HG03520 (cell line): ENCODE data around the gene VGLL4.
A peak's percentile ranks its signal among the peaks of the same experiment; 100 is the strongest.

Experiments
- ATAC-seq: cut with Tn5 transposase; IDR thresholded peaks from one replicate; pipeline ENCODE4 v1.9.1; 2021; ENCODE audit warnings: mild to moderate bottlenecking, moderate library complexity; ENCODE audit not compliant: unreplicated experiment

Gene VGLL4

DNA sequence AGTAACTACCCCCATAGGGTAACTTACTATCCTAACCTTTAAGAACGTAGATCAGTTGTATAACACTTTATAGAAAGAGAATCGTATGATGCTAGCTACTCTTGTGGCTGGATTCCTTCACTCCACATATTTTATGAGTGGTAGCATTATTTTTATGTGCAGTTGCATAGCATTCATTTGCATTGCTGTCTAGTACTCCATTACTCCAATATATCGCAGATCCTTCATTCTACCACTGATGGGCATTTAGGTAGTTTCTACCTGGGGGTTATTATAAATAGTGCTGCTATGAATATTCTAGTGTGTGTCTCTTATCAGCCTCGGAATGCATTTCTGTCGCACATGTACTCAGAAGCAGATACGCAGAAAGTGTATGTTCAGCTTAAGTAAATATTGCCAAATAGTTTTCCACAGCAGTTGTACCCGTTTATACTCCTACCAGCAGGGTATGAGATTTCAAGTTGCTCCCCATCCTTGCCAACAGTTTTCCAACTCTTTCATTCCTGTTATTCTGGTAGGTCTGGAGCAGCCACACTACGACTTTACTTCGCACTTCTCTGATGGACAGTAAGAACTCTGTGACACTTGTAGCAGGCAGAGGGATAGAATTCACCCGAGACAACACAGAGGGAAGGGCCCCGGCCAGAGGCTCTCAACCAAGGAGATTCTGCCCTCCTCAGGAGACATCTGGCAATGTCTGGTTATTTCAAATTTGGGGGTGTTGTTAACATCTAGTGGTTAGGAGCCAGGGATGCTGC lies 9.8 kb upstream of the VGLL4 start:
- no peak for ATAC-seq

DNA sequence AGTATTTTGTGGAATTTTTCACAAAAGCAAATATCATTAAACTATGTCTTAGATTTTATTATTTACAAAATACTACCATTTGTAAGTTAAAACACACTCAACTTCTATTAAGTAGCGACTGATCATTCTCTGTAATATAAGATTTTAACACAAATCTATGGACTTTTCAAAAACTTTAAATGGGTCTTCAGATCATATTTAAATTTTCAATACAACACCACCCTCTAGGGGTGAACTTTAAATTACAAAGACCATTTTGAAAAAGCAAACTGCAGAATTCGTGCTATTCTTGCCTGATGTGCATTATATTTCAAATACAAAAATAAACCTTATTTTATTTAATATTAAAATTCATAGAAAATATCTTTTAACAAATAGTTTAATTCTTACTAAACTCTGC lies 8.2 kb upstream of the VGLL4 start:
- ATAC-seq, result no peak

DNA sequence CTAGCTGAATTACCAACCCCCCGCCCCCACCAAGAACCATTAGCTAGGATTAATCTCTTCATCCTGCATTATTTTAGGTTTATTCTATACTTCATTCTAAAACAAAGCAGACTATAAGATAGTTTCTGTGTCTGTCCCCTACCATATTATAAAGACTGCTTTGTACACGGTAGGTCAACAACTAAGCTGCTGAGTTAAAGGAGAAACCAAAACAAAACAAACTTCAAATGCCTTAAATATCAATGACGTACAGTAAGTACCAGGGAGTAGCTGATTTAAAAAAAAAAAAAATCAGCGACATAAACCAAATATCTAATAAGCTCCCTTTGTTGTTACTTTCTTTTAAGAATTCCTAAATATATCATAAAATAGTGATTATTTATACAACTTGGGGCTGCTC lies 7.8 kb upstream of the VGLL4 start:
- no peak for ATAC-seq

DNA sequence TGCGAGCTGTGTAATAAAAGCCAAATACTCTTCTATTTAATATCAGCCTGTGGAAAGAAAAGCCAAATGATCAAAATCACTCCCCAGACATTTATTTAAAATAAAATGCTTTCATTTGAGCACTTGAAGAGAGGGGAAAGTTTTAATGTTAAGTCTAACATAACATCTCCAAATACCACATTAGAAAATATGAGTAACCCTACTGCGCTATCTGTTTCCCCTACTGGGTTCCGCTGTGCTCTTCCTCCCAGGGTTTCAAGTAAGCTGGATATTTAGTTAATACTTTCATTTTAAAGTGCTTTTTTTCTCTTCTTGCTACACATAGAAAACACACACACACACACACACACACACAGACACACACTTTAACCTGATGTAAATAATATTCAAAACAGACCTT lies 6.7 kb upstream of the VGLL4 start:
- no peak for ATAC-seq

DNA sequence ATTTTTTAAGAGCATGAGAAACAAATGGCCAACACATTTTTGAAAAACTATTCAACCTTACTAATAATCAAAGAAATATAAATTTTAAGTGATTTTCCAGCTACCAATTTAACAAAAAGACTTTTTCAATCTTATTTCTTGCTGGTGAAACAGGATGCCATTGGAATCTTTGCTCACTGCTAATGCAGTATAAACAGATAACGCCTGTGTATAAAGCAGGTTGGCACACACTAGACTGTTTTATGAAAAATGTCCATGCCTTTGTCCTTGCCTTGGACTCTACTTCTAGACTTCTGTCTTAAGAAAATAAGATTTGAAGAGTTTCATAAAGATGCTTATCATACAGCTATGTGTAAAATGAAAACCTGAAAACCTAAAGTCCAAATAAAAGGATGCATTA lies 5.0 kb upstream of the VGLL4 start:
- no peak for ATAC-seq

DNA sequence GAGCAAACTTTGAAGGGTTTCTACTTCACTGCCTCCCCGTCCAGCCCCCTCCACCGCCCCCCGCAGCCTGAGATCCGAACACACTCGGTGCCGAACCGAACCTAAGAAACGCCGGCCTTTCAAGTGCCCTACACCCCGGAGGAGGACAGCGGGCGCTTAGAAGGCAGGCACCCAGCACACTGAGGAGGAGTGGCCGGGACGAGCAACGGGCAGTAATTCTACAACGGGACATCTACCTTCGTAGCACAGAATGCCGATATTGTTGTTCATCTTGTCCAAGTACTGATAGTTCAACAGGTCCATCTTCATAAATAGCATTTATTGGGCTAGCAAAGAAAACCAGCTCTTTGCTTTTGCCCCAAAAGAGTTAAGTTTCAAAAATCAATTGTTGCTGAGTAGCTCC lies 513 bp downstream of the VGLL4 start:
- no peak for ATAC-seq

DNA sequence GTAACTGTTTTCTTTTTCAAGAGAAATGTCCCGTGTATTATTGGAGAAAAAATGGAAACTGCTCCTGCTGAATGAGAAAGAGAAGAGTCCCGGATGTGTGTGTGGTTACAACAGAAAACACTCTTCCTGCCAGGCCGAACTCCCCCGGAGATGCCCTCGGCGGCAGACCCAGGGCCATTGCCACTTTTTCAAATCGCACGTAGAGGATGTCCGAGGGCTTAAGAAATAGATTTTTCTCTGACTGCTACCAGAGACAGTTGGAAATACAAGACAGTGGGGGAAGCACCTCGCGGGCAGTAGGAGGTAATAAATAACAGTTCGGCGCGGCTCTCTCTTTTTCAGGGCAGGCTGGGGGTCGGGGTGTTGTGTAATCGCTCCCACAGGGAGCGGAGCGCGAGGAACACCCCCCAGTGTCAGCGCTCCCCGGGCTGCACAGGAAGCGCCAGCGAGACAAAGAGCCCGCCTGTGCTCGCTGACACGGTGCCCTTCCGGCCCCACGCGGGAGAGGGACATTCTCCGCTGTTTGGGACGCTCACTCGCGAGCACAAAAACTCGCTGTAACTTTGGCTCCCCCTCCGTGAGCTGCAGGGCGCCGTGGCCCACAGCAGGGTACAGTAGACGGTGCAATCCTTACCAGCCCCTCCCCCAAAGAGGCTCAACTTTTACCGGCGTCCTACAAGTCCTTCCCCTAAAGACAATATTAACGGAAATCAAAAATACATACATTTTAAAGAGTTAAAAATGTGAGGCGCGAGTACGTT lies 1.1 kb downstream of the VGLL4 start:
- peak; percentile 52 for ATAC-seq

DNA sequence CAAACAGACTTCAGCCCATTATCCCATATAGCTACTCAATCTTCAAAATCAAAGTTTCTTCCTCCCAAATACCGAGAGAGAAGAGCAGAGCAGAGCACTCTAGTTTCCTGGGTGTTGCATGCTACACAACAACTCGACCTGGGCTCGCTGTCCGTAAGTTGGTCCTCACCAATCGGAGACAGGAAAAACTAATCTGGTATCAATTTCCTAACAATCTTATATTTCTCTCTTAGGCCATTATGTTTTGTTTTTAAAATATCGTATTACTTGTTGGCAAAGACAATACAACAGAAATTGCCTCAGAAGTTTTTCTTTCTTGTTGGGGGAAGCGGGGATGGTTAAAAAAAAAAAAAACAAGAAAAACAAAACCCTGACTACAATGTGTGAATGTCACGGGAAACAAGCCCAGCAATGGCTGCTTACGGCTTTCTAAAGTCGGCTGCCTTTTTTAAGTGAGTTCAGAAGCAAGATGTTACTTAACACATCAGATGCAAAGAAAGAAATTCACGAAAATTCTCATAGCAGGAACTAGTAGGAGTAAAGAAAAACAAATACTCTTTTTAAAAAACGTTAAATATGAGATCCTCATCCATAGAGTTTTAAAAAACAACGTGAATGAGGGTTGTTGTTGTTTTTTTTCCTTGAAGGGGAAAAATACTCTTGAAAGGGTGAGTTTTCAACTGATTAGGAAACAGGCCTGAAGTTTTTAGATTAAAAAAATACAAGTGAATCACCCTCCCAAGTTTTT lies 1.9 kb downstream of the VGLL4 start:
- no peak for ATAC-seq

DNA sequence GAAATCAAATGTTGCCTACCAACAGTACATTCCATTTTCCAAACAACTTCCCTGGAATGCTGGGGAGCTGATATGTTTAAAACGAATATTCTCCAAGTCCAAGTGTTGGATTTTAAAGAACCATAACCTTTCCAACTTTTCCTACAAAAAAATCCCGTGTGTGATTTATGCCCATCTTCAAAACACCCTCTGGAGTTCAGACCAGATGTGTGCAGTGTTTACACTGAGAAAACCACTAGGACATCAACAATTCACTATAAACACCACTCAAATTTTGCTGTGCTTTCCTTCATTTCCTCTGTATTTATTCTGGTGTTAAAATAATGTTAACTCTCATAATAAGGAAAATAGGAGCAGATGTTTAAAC lies 2.4 kb downstream of the VGLL4 start:
- no peak for ATAC-seq

DNA sequence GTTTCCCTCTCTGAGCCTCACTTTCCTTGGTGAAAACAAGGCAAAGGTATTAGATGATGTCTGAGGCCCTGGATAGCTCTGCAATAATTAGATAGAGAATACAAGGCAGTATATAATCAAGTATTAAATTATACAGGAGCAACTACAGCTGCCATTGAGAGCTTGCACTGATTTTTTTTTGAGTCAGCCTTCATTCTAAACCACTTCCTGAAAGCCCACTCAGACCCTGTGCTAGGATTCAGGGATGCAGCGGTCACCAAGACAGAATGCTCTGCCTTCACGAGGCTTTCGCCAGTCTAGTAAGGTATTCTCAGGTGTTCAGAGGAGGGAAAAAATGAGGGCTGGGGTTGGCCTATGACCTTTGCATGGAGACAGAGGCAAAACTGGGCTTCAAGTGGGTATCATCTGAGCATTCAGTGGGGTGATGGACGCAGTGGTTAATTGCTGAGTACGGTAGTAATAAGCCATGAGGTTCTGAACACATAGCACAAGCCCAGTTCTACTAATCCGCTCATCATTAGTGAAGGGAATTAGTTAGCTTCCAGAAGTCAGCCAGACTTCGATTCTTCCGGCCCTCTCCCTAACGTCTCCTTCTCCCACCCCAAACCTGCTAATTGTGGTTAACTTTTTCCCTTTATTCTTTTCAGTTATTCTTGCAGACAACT lies 3.6 kb downstream of the VGLL4 start:
- ATAC-seq, result no peak

DNA sequence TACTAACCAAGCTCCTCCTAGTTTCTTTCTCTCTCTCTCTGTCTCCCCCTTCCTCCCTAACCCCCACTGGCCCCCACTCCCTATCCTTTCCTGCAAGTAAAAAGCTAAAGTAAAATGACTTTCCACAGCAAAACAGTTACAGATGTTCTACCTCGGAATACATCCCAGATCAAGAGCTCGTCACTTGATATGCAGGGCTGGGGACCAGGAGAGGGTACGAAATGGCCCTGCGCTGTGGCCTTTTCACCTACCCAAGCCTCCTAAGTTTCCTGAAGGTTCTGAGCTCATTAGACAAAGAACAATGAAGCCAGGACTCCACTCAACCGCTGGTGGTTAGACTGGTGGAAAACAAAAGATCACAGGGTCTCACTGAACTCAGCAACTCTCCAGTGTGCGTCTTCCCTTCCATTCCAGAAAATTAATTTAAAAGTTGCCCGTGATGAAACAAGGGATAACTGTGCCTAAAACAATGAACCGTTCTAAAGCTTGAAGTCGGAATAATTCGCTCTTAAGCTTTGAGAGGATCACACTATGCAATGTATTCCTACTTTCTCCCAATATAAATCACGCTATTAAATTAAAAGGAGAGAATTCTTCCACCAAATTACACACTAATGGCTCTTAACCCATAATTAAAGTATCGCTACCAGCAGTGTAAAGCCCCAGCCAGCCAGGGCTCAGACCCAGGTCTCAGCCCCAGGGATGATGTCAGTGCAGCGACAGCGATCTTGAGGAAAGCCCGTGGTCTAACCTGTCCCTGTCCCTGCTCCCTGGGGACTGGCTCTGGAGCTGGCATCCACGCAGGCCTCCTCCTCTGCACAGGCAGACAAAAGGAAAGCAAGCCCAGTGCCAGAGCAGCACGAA lies 5.0 kb downstream of the VGLL4 start:
- no peak for ATAC-seq

DNA sequence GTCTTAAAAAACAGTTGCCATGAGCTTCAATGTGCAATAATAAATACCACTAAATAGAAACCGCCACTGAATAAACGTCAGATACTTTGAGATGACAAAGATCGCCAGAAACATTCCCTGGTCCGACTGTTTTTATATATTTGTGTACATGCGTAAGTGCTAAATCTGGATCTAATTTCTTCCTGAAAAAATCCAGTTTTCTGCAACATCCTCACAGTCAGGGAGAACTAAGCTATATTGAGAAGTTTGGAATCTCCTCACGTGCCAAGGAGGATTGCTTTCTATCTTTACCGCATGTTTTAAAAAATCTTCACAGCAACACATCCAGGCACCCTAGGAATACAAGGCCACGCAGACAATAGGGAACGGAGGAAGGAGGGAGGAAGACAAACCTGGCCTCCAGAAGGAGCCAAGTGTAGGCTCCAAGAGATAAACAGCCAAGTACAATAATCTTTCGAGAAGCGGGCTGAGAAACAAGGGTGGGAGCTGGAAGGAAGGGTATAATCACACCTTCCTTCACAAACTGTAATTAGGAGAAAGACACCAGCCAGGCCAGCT lies 5.7 kb downstream of the VGLL4 start:
- no peak for ATAC-seq

DNA sequence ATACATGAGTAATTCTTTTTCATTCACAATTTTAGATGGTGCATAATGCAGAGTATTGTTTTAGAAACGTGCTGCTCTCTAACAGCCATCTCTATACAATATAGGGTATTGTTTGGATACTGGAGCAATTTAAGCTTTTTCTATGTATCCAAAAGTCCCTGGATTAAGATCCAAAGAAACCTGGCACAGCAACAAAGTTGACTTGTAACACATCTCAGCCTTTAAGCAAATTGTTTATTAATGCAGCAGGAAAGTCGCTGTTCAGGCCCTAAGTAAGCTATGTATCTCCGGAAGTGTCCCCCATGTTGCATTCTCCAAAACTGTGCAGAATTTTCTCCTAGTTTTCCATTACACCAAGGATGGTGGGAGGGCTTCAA lies 7.3 kb downstream of the VGLL4 start:
- ATAC-seq, result no peak

DNA sequence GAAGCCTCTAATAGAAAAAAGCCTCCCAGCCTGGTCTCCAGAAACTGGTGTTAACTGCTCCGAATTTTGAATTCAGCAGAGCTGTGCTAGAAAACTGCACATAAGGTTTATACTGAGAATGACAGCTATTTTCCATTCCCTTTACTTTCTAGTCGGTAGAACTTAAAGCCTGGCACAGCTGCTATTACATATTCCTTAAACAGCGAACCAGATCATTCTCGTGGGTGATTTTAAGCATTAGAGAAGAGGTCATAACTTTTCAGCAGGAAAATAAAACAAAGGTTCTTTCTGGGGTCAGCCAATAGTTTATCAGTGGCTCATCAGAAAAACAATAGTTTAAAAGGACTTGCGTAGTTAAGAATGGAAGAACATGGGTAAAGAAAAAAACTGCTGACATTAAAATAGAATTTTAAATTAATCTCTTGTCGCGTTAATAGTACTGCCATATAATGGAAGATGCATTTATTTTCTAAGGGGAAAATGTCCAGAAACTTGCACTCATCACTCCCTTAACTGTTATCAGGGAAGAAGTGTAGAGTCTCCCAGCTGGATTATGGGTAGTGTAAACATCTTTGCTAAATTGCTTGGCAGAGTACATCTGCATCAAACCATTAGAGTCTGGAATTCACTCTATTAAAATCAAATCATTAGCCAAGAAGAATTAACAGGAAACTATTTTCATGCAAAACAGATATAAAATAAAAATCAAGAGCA lies 7.9 kb downstream of the VGLL4 start:
- ATAC-seq, result no peak

DNA sequence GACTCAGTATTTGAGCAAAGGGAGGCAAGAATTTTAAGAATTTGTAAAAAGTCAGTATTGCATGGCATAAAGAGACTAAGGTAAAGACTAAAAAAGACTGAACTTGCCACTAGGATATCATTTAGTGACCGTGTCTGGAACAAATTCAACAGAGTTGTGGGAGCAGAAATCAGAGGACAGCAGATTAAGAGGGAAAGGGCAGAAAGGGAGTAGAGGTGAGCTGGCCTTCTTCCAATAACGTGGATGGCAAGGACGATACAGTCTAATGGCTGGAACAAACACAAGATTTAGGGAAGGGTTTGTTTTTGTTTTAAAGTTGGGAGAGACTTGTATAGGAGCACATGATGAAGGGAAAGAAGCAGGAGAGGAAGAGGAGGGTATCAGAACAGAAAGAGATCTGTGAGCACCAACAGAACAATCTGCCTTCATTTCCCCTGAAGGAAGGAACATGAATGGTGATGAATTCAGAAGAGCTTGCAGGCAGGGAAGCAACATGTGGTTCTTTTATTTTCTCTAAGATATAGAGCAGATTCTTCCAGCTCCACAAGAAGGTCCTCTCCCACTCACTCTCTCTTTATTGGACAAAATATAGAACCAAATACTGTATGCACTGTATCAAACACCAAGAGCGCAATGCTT lies 8.6 kb downstream of the VGLL4 start:
- ATAC-seq, result no peak

DNA sequence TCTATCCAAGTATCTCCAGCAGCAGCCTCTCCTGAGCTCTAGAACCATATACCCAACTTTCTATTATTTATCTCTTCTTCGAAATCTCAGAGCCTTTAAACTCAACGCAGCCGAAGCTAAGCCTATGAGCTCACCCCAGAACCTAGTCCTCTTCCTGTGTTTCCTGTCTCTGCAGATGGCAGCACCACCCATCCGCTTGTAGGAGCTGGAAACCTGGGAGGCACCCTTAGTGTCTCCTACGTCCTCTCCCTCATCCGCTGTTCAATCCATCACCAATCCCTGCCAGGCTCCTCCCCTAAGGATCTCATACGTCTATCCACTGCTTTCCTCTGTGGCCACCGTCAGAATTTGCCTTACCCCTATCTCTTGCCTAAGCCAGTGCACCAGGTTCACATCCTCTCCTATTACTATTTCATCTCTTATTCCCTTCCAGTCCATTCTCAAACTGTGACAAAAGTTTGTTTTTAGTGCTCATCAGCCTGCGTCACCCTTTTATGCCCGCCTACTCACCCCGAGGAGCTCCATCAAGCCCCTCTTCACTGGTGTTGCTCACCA lies 9.6 kb downstream of the VGLL4 start:
- no peak for ATAC-seq

DNA sequence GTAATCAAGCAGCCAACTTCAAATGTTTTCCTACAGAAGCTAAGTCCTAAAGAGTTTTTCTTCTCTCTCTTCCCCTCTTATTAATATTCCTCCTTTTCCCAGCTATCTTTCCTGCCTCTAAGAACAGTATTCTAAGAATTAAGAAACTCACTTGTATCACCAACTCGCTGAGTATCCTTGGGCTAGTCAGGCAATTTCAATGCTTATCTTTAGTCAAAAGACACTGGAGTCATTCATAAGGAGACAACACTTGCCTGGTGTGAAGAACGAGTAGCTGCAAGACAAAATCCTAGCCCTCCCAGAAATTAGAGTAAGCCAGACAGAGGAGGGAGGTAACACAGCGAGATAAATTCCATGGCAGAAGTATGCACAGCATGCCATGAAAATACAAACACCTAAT lies 10.7 kb downstream of the VGLL4 start:
- ATAC-seq, result no peak

DNA sequence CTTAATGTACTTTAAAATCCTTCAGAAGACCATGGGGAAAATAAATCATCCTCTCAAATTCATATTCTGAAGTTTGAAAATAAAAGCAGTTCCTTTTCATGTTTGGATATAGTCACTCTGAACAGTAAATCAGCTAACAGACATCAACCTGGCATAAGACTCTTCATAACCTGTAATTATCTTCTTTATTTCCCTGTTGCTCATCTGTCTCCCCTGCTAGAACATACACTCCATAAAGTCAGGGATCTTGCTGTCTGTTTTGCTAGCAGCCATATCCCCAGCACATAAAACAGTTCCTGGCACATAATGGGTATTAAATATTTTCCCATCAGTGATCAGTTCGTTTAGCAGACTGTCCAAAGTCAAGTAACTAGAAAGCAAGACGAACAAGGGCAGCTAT lies 11.2 kb downstream of the VGLL4 start:
- no peak for ATAC-seq

DNA sequence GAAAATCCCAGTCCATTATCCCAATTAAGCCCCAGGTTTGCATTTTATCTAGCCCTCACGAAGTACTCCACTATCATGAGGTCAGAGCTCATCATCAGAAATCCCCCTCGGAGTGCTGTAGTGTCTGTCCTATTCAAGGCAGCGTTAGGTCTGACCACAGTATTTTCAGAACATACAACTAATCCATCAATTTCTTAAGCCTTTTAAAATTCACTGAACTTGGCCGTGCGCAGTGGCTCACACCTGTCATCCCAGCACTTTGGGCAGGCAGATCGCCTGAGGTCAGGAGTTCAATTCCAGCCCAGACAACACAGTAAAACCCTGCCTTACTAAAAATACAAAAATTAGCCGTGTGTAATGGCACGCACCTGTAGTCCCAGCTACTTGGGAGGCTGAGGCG lies 11.9 kb downstream of the VGLL4 start:
- ATAC-seq, result no peak
